WTC11 (cell line): ENCODE measurements around the gene SPATC1L. TPM values are rescaled to one million over a fixed set of nuclear protein-coding genes. Genes with fewer than 3 reads are reported as not detected.
A peak's percentile ranks its signal among the peaks of the same experiment; 100 is the strongest.

Experiments used
- ATAC-seq: fragments of 200-7000 bp; cut with Tn5 transposase; 2 replicates; pipeline ENCODE4 v1.10.0; 2021; ENCODE audit warnings: mild to moderate bottlenecking, moderate library complexity
- CTCF ChIA-PET: fragments of 300-600 bp; sonication (Branson Sonifier 250); formaldehyde crosslinking; loops from one replicate; lab custom pipeline; 2021; ENCODE audit warnings: antibody characterized with exemption; lab: Charles Lee
- POLR2A ChIA-PET: fragments of 350-600 bp; sonication (Branson Sonifier 250); formaldehyde crosslinking; loops from one replicate; lab custom pipeline; 2021; ENCODE audit warnings: antibody characterized with exemption; lab: Charles Lee
- DNase-seq: peaks from one replicate; pipeline ENCODE4 v3.0.0; 2021; ENCODE audit warnings: low spot score
- H3K27ac Mint-ChIP-seq: 2 replicates; pipeline ENCODE4 v1.8.0; 2021; ENCODE audit warnings: mixed read lengths
- H3K27me3 Mint-ChIP-seq: 2 replicates; pipeline ENCODE4 v1.8.0; 2021; ENCODE audit warnings: low read depth, mild to moderate bottlenecking, moderate library complexity, mixed read lengths
- H3K36me3 Mint-ChIP-seq: 2 replicates; pipeline ENCODE4 v1.8.0; 2021; ENCODE audit warnings: mixed read lengths
- H3K4me1 Mint-ChIP-seq: 2 replicates; pipeline ENCODE4 v1.8.0; 2022; ENCODE audit warnings: mixed read lengths
- H3K4me3 Mint-ChIP-seq: 2 replicates; pipeline ENCODE4 v1.8.0; 2021; ENCODE audit warnings: mild to moderate bottlenecking, moderate library complexity, mixed read lengths
- H3K9me3 Mint-ChIP-seq: 2 replicates; pipeline ENCODE4 v1.8.0; 2021; ENCODE audit warnings: mixed read lengths
- AR ChIP-seq: fragments of 250-450 bp; sonication (Bioruptor Pico); IDR thresholded peaks from 2 replicates; pipeline ENCODE4 v1.9.0; 2021; ENCODE audit warnings: mild to moderate bottlenecking
- CBFB ChIP-seq: sonication (generic); formaldehyde crosslinking; IDR thresholded peaks from 2 replicates; pipeline ENCODE4 v1.8.1; 2022; ENCODE audit warnings: mild to moderate bottlenecking, low read depth, missing genetic modification reagents
- ERG ChIP-seq: fragments of 250-450 bp; sonication (Bioruptor Pico); IDR thresholded peaks from 2 replicates; pipeline ENCODE4 v1.8.0; 2021; ENCODE audit warnings: mild to moderate bottlenecking
- ESRRA ChIP-seq: sonication (generic); formaldehyde crosslinking; IDR thresholded peaks from 2 replicates; pipeline ENCODE4 v1.8.1; 2022; ENCODE audit warnings: mild to moderate bottlenecking, missing genetic modification reagents, borderline replicate concordance
- MYBL2 ChIP-seq: sonication (generic); formaldehyde crosslinking; IDR thresholded peaks from 2 replicates; pipeline ENCODE4 v1.8.1; 2023; ENCODE audit warnings: mild to moderate bottlenecking, moderate library complexity, missing genetic modification reagents
- RORB ChIP-seq: fragments of 250-450 bp; sonication (Bioruptor Pico); IDR thresholded peaks from 2 replicates; pipeline ENCODE4 v1.9.0; 2021; ENCODE audit warnings: mild to moderate bottlenecking
- TCF7 ChIP-seq: sonication (generic); formaldehyde crosslinking; IDR thresholded peaks from 2 replicates; pipeline ENCODE4 v1.8.0; 2022; ENCODE audit warnings: mild to moderate bottlenecking, low read depth, missing genetic modification reagents, moderate library complexity
- ZMAT4 ChIP-seq: fragments of 250-450 bp; sonication (Bioruptor Pico); IDR thresholded peaks from 2 replicates; pipeline ENCODE4 v1.9.0; 2021; ENCODE audit warnings: mild to moderate bottlenecking
- ZNF532 ChIP-seq: fragments of 250-450 bp; sonication (Bioruptor Pico); IDR thresholded peaks from 2 replicates; pipeline ENCODE4 v1.9.0; 2021; ENCODE audit warnings: mild to moderate bottlenecking, borderline replicate concordance
- ZSCAN18 ChIP-seq: fragments of 250-450 bp; sonication (Bioruptor Pico); IDR thresholded peaks from 2 replicates; pipeline ENCODE4 v2.1.2; 2022; ENCODE audit warnings: mild to moderate bottlenecking, moderate library complexity
- total RNA-seq: library from RNA; stranded (reverse); gene quantifications from 3 replicates; pipeline ENCODE4 v1.2.3, GENCODE V29; 2021
- TF ChIP-seq, protein P1 (sequence below): sonication (generic); formaldehyde crosslinking; IDR thresholded peaks from 2 replicates; pipeline ENCODE4 v1.8.0; 2023; ENCODE audit warnings: mild to moderate bottlenecking, missing genetic modification reagents

The SPATC1L gene
- total RNA-seq, 1 experiment from 2014 or later: 61.7 TPM

DNA sequence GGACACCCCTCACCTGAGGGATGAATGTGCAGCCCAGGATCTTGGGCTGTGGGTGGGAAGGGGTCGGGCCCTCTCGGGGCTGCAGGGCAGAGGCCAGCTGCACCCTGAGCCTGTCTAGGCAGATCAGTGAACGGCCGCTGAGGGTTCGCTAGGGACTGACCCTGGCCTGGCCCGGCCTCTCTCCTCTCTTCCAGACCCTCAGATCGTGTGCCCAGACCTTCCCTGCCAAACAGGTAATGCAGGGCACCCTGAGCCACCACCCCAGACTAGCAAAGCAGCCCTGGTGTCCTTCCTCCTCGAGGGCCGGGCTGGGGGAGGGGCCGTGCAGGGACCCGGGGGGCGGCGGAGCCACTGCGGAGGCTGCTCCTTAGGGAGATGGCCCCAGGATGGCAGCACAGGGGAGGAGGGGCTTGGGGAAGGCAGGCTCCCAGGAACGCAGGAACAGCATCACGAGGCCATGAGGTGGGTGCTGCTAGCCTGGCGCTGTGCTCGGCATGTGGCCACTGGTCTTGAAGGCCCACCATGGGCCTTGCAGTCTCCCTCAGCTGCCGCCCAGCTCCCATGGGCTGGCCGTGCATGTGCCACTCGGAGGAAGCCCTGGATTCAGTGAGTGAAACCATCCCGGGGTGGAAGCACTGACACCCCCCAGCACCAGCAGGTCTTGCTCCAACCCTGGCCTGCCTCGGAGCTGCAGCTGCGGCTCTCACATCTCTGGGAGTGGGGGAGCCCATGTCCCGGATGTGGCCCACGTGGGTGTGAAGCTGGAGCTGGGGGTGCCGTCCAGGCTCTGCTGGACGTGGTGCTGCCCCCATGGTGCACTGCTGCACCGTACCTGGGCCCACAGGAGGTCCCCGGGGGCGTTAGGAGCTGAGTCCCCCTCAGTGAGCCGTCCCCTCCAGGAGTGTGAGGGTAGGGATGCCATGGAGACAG lies 57.7 kb downstream of the SPATC1L start:
- Mint-ChIP-seq H3K27me3 (no peaks in the 10 kb centered on the region; the same call in 1 of the 2 replicates), H3K27ac (no peak overlapping the region), H3K4me3 (no peak overlapping the region), H3K4me1 (no peaks in the 10 kb centered on the region), H3K9me3 (no peaks in the 10 kb centered on the region), H3K36me3 (peaks cover 13% of the 10 kb centered on the region)
- CTCF ChIA-PET: interaction anchor here (1.0 kb wide), 1 partner anchor 27 kb away, joined by 3 read pairs; no protein-coding TSS in a partner anchor
- POLR2A ChIA-PET: no interaction called here
- DNase-seq (peak; percentile 8), ATAC-seq (no peak)
- TF ChIP-seq CBFB (CRISPR knock-in tag) (no peak), AR (CRISPR knock-in tag) (no peak)
- TF ChIP-seq, all 79 proteins: peak for 0

- ATAC-seq (no peak), DNase-seq (peak; percentile 5)
- no peak for TF ChIP-seq ZNF532 (CRISPR knock-in tag)
- TF ChIP-seq, protein P1, sequence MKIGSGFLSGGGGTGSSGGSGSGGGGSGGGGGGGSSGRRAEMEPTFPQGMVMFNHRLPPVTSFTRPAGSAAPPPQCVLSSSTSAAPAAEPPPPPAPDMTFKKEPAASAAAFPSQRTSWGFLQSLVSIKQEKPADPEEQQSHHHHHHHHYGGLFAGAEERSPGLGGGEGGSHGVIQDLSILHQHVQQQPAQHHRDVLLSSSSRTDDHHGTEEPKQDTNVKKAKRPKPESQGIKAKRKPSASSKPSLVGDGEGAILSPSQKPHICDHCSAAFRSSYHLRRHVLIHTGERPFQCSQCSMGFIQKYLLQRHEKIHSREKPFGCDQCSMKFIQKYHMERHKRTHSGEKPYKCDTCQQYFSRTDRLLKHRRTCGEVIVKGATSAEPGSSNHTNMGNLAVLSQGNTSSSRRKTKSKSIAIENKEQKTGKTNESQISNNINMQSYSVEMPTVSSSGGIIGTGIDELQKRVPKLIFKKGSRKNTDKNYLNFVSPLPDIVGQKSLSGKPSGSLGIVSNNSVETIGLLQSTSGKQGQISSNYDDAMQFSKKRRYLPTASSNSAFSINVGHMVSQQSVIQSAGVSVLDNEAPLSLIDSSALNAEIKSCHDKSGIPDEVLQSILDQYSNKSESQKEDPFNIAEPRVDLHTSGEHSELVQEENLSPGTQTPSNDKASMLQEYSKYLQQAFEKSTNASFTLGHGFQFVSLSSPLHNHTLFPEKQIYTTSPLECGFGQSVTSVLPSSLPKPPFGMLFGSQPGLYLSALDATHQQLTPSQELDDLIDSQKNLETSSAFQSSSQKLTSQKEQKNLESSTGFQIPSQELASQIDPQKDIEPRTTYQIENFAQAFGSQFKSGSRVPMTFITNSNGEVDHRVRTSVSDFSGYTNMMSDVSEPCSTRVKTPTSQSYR (CRISPR knock-in tag): no peak
- no peak for TF ChIP-seq ZMAT4
- TF ChIP-seq ZSCAN18 (CRISPR knock-in tag): no peak
- no peak for TF ChIP-seq TCF7 (CRISPR knock-in tag)
- no peak for TF ChIP-seq RORB
- TF ChIP-seq ERG (CRISPR knock-in tag): no peak
- TF ChIP-seq MYBL2 (CRISPR knock-in tag): no peak
- no peak for TF ChIP-seq ESRRA (CRISPR knock-in tag)
- Mint-ChIP-seq H3K27ac (no peak overlapping the region; the same call in 1 of the 2 replicates), H3K9me3 (no peaks in the 10 kb centered on the region), H3K27me3 (no peaks in the 10 kb centered on the region; the same call in 1 of the 2 replicates), H3K4me1 (no peaks in the 10 kb centered on the region), H3K4me3 (no peak overlapping the region), H3K36me3 (peaks cover 13% of the 10 kb centered on the region)
- CTCF ChIA-PET: no interaction called here
- POLR2A ChIA-PET: no interaction called here
Measured at GRCh38 chr21:46125846-46126301, 58.4 kb downstream of the SPATC1L start.
